IPS-18a (cell line): ENCODE measurements around the gene DCAF12.
A peak's percentile ranks its signal among the peaks of the same experiment; 100 is the strongest.
"Not testable (repeated sequence)": the region's sequence is repeated elsewhere in the genome, so short reads cannot be mapped to it uniquely, and the experiment has no call there.

Source experiments
- H3K27ac ChIP-seq: one replicate; pipeline ENCODE4 v1.5.1; 2013; ENCODE audit warnings: low read length
- H3K27me3 ChIP-seq: one replicate; pipeline ENCODE4 v1.6.1; 2013; ENCODE audit warnings: mild to moderate bottlenecking, low read length; ENCODE audit not compliant: control insufficient read depth, insufficient read depth
- H3K36me3 ChIP-seq: one replicate; pipeline ENCODE4 v1.6.1; 2013; ENCODE audit warnings: low read depth, low read length; ENCODE audit not compliant: control insufficient read depth
- H3K4me1 ChIP-seq: one replicate; pipeline ENCODE4 v1.6.1; 2013; ENCODE audit warnings: low read depth, low read length; ENCODE audit not compliant: control insufficient read depth
- H3K4me3 ChIP-seq: one replicate; pipeline ENCODE4 v1.5.1; 2013; ENCODE audit warnings: low read length
- H3K9ac ChIP-seq: one replicate; pipeline ENCODE4 v1.6.1; 2013; ENCODE audit warnings: mild to moderate bottlenecking, low read length, moderate library complexity
- H3K9me3 ChIP-seq: one replicate; pipeline ENCODE4 v1.6.1; 2013; ENCODE audit warnings: low read depth, low read length; ENCODE audit not compliant: control insufficient read depth

Gene DCAF12

GRCh38 chr9:34059281-34059680, 67.2 kb downstream of the DCAF12 start:
- Histone ChIP-seq H3K9me3 (no peaks in the 10 kb centered on the region), H3K4me3 (no peak overlapping the region), H3K9ac (no peak overlapping the region), H3K4me1 (no peaks in the 10 kb centered on the region), H3K27me3 (no peaks in the 10 kb centered on the region), H3K27ac (no peak overlapping the region), H3K36me3 (no peaks in the 10 kb centered on the region)

- Histone ChIP-seq H3K27me3 (no peaks in the 10 kb centered on the region), H3K4me3 (peak overlapping the region; percentile 99), H3K9ac (peak overlapping the region; percentile 99), H3K9me3 (no peaks in the 10 kb centered on the region), H3K27ac (peak overlapping the region; percentile 100), H3K36me3 (no peaks in the 10 kb centered on the region), H3K4me1 (peaks cover 19% of the 10 kb centered on the region)
Measured at GRCh38 chr9:34049630-34050384, 76.7 kb downstream of the DCAF12 start.

GRCh38 chr9:34048727-34049629, 77.5 kb downstream of the DCAF12 start, which contains the start of gene UBAP2:
UBAP2 (minus strand) TSS chr9:34048887; CDS start chr9:34017148, 31,739 bp downstream.
- no peaks in the 10 kb centered on the region for H3K9me3 ChIP-seq
- no peaks in the 10 kb centered on the region for H3K36me3 ChIP-seq
- H3K4me3 ChIP-seq, result peak within 1 kb of the TSS; percentile 99
- H3K27ac ChIP-seq, result peak within 1 kb of the TSS; percentile 100
- H3K27me3 ChIP-seq, result no peaks in the 10 kb centered on the region
- H3K9ac ChIP-seq, result peak within 1 kb of the TSS; percentile 99
- peaks cover 19% of the 10 kb centered on the region for H3K4me1 ChIP-seq

- Histone ChIP-seq H3K4me1 (peaks cover 19% of the 10 kb centered on the region), H3K36me3 (peaks cover under 1% of the 10 kb centered on the region), H3K4me3 (peak overlapping the region; percentile 99), H3K9me3 (no peaks in the 10 kb centered on the region), H3K27ac (peak overlapping the region; percentile 74), H3K27me3 (no peaks in the 10 kb centered on the region), H3K9ac (peak overlapping the region; percentile 99)
Measured at GRCh38 chr9:34047864-34048726, 78.4 kb downstream of the DCAF12 start.

- Histone ChIP-seq H3K4me3 (peak overlapping the region; percentile 99), H3K9ac (no peak overlapping the region), H3K27ac (no peak overlapping the region), H3K27me3 (no peaks in the 10 kb centered on the region), H3K9me3 (no peaks in the 10 kb centered on the region), H3K36me3 (peaks cover 5% of the 10 kb centered on the region), H3K4me1 (peaks cover 19% of the 10 kb centered on the region)
Measured at GRCh38 chr9:34046784-34047379, 79.6 kb downstream of the DCAF12 start.

GRCh38 chr9:34045903-34046302, 80.6 kb downstream of the DCAF12 start:
- Histone ChIP-seq H3K9ac (no peak overlapping the region), H3K36me3 (peaks cover 5% of the 10 kb centered on the region), H3K4me1 (peaks cover 19% of the 10 kb centered on the region), H3K4me3 (no peak overlapping the region), H3K27ac (no peak overlapping the region), H3K27me3 (no peaks in the 10 kb centered on the region), H3K9me3 (no peaks in the 10 kb centered on the region)

GRCh38 chr9:34042074-34042473, 84.4 kb downstream of the DCAF12 start:
- H3K4me3 ChIP-seq, H3K27me3 ChIP-seq, H3K9me3 ChIP-seq, H3K36me3 ChIP-seq, H3K27ac ChIP-seq, H3K4me1 ChIP-seq, H3K9ac ChIP-seq: not testable (repeated sequence)

DNA sequence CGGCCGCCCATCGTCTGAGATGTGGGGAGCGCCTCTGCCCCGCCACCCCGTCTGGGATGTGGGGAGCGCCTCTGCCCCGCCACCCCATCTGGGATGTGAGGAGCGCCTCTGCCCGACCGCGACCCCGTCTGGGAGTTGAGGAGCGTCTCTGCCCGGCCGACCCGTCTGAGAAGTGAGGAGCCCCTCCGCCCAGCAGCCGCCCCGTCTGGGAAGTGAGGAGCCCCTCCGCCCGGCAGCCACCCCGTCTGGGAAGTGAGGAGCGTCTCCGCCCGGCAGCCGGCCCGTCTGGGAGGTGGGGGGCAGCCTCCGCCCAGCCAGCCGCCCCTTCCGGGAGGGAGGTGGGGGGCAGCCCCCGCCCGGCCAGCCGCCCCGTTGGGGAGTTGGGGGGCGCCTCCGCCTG, 87.6 kb downstream of the DCAF12 start:
- H3K27me3 ChIP-seq, H3K27ac ChIP-seq, H3K4me1 ChIP-seq, H3K36me3 ChIP-seq, H3K9me3 ChIP-seq, H3K9ac ChIP-seq, H3K4me3 ChIP-seq: not testable (repeated sequence)

GRCh38 chr9:34037626-34038025, 88.9 kb downstream of the DCAF12 start:
- Histone ChIP-seq H3K9ac (no peak overlapping the region), H3K4me3 (no peak overlapping the region), H3K9me3 (no peaks in the 10 kb centered on the region), H3K27ac (no peak overlapping the region), H3K4me1 (no peaks in the 10 kb centered on the region), H3K36me3 (no peaks in the 10 kb centered on the region), H3K27me3 (no peaks in the 10 kb centered on the region)

GRCh38 chr9:34036625-34037024, 89.9 kb downstream of the DCAF12 start:
- no peaks in the 10 kb centered on the region for H3K4me1 ChIP-seq
- H3K4me3 ChIP-seq, result no peak overlapping the region
- H3K27me3 ChIP-seq, result no peaks in the 10 kb centered on the region
- no peak overlapping the region for H3K9ac ChIP-seq
- no peaks in the 10 kb centered on the region for H3K9me3 ChIP-seq
- no peak overlapping the region for H3K27ac ChIP-seq
- H3K36me3 ChIP-seq, result peaks cover 8% of the 10 kb centered on the region
